Endodermal cell (in vitro differentiated cells): Measurements from ENCODE around the gene CDH13. TPM values are rescaled to one million over a fixed set of nuclear protein-coding genes. Genes with fewer than 3 reads are reported as not detected.

Experiments
- DNase-seq: peaks from one replicate; pipeline ENCODE4 v3.0.0-alpha.2; 2017
- H3K27ac ChIP-seq: 2 replicates; pipeline ENCODE4 v1.5.1; 2013; ENCODE audit warnings: mild to moderate bottlenecking, low read depth, low read length, moderate library complexity
- H3K27me3 ChIP-seq: 2 replicates; pipeline ENCODE4 v1.6.1; 2013; ENCODE audit warnings: mild to moderate bottlenecking, low read length, moderate library complexity; ENCODE audit not compliant: insufficient read depth, control insufficient read depth, poor library complexity, severe bottlenecking
- H3K36me3 ChIP-seq: 2 replicates; pipeline ENCODE4 v1.7.0; 2013; ENCODE audit warnings: mild to moderate bottlenecking, low read length, moderate library complexity; ENCODE audit not compliant: control insufficient read depth, insufficient read depth
- H3K4me1 ChIP-seq: one replicate; pipeline ENCODE4 v1.7.0; 2013; ENCODE audit warnings: low read length; ENCODE audit not compliant: control insufficient read depth, insufficient read depth
- H3K4me3 ChIP-seq: 2 replicates; pipeline ENCODE4 v1.5.1; 2013; ENCODE audit warnings: mild to moderate bottlenecking, low read length, moderate library complexity
- H3K9ac ChIP-seq: 2 replicates; pipeline ENCODE4 v1.6.1; 2013; ENCODE audit warnings: mild to moderate bottlenecking, low read length, moderate library complexity; ENCODE audit not compliant: poor library complexity, severe bottlenecking; ENCODE audit errors: extremely low read depth
- H3K9me3 ChIP-seq: 2 replicates; pipeline ENCODE4 v1.6.1; 2013; ENCODE audit warnings: mild to moderate bottlenecking, low read length, moderate library complexity; ENCODE audit not compliant: control insufficient read depth
- H3K27ac Mint-ChIP-seq: 2 replicates; pipeline ENCODE4 v1.8.0; 2020; ENCODE audit warnings: mixed read lengths
- H3K27me3 Mint-ChIP-seq: 2 replicates; pipeline ENCODE4 v1.8.0; 2021; ENCODE audit warnings: mild to moderate bottlenecking, mixed read lengths; ENCODE audit not compliant: insufficient read depth
- H3K36me3 Mint-ChIP-seq: 2 replicates; pipeline ENCODE4 v1.8.0; 2020; ENCODE audit warnings: low read depth, mixed read lengths
- H3K4me1 Mint-ChIP-seq: 2 replicates; pipeline ENCODE4 v1.8.0; 2020; ENCODE audit warnings: mixed read lengths
- H3K4me3 Mint-ChIP-seq: 2 replicates; pipeline ENCODE4 v1.8.0; 2020; ENCODE audit warnings: mild to moderate bottlenecking, moderate library complexity, mixed read lengths
- H3K9me3 Mint-ChIP-seq: 2 replicates; pipeline ENCODE4 v1.8.0; 2020; ENCODE audit warnings: mild to moderate bottlenecking, mixed read lengths
- WGBS, 2 experiments: methylation state at CpG; one replicate each; pipeline versions ENCODE4 v1.1.5 to v1.1.7; 2013; ENCODE audit warnings: missing lambda C conversion rate in 2 of 2, mixed read lengths in 1 of 2; ENCODE audit not compliant: insufficient coverage in 1 of 2, insufficient read length in 1 of 2; 5-methylcytosine and 5-hydroxymethylcytosine counted together
- total RNA-seq, 2 donors: library from RNA; stranded (reverse); fragmentation: NEBNext Ultra II Directional in 1 of 2; extraction: Animal tissue kit (Norgen Biotek cat#: 25700) in 1 of 2; gene quantifications; 2 replicates in 1 of 2; 3 replicates in 1 of 2; pipeline ENCODE4 v1.2.1, GENCODE V29; 2021
- TF ChIP-seq, protein P1 (sequence below): fragments of 200-600 bp; sonication (generic); conservative IDR thresholded peaks from 2 replicates; pipeline ENCODE4 v1.5.0; 2021; ENCODE audit warnings: antibody characterized with exemption, mild to moderate bottlenecking

The CDH13 gene
- total RNA-seq, 2 donors from 2014 or later = 0.86 to 1.8 TPM

DNA sequence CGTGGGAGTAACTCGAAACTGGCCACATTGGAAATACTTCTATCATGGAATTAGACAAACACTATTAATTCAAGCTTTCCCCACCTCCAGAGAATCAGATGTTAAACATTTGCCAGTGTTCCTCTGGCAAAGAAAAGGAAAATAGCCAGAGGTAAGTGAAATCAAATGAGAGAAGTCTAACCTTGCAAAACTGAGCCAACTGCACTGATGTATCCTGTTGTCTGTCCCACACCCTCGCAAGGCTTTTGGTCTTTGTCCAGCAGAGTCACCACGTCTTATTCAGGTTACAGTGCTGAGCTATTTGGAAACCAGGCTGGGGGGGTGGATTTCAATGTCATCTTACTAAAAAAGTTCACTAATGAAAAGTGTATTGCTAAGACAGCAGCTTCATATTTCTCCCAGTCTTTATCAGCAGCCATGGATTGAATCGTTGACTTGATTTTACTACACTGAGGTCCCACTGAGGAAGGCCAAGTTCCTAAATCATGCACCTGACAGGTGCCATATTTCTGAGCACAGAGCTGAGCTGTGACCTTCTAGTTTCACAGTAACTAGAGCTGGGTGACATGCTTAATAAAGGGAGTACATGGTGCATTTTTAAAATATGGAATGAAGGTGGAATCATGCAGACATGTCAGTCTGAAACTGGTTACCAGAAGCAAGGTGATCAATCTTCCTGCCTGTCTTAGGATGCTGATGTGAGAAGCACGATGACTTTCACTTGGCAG is 1095.9 kb downstream of the CDH13 start:
- Mint-ChIP-seq H3K4me1 (no peaks in the 10 kb centered on the region), H3K36me3 (no peaks in the 10 kb centered on the region), H3K27ac (no peak overlapping the region), H3K9me3 (no peaks in the 10 kb centered on the region), H3K4me3 (no peak overlapping the region), H3K27me3 (peaks cover 3% of the 10 kb centered on the region)
- 83 to 89% methylated on average over 2 to 6 of the region's 6 CpGs for WGBS, 2 experiments
- Histone ChIP-seq H3K27ac (no peak overlapping the region), H3K9me3 (no peaks in the 10 kb centered on the region), H3K4me1 (no peaks in the 10 kb centered on the region), H3K36me3 (no peaks in the 10 kb centered on the region), H3K4me3 (no peak overlapping the region), H3K9ac (no peak overlapping the region), H3K27me3 (no peaks in the 10 kb centered on the region)
- no peak for DNase-seq
- TF ChIP-seq, protein P1, sequence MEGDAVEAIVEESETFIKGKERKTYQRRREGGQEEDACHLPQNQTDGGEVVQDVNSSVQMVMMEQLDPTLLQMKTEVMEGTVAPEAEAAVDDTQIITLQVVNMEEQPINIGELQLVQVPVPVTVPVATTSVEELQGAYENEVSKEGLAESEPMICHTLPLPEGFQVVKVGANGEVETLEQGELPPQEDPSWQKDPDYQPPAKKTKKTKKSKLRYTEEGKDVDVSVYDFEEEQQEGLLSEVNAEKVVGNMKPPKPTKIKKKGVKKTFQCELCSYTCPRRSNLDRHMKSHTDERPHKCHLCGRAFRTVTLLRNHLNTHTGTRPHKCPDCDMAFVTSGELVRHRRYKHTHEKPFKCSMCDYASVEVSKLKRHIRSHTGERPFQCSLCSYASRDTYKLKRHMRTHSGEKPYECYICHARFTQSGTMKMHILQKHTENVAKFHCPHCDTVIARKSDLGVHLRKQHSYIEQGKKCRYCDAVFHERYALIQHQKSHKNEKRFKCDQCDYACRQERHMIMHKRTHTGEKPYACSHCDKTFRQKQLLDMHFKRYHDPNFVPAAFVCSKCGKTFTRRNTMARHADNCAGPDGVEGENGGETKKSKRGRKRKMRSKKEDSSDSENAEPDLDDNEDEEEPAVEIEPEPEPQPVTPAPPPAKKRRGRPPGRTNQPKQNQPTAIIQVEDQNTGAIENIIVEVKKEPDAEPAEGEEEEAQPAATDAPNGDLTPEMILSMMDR = no peak

DNA sequence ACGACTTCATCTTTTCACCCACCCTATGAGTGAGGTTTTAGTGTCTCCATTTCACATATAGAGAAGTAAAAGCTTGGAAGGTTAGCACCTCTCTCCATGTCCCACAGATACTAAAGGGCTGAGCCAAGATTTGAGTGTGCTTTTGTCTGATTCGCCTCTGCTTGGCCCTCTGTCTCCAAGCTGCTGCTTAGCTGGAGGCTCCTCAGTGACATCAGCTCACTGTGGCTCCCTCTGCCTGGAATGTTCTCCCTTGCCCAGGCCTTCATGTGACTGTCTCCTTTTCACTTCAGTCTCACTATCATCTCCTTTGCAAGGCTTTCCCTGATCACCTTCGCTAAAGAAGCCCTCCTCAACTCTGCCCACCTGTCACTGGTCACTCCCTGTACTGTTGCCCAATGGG is 1096.5 kb downstream of the CDH13 start:
- Histone ChIP-seq H3K27me3 (no peaks in the 10 kb centered on the region), H3K4me1 (no peaks in the 10 kb centered on the region), H3K9me3 (no peaks in the 10 kb centered on the region), H3K9ac (no peak overlapping the region), H3K36me3 (no peaks in the 10 kb centered on the region), H3K27ac (no peak overlapping the region), H3K4me3 (no peak overlapping the region)
- Mint-ChIP-seq H3K36me3 (no peaks in the 10 kb centered on the region), H3K27me3 (peaks cover 3% of the 10 kb centered on the region), H3K4me3 (no peak overlapping the region), H3K4me1 (no peaks in the 10 kb centered on the region), H3K9me3 (no peaks in the 10 kb centered on the region), H3K27ac (no peak overlapping the region)
- WGBS, 2 experiments = 92 to 93% methylated on average over 2 to 3 of the region's 3 CpGs
- TF ChIP-seq, protein P1 = no peak
- no peak for DNase-seq

DNA sequence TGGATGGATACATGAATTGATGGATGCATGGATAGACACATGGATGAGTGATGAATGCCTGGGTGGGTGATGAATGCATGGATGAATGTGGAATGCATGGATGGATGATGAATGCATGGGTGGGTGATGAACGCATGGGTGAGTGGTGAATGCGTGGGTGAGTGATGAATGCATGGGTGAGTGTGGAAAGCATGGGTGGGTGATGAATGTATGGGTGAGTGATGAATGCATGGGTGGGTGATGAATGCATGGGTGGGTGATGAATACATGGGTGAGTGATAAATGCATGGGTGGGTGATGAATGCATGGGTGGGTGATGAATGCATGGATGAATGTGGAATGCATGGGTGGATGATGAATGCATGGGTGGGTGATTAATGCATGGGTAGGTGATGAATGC is 1097.1 kb downstream of the CDH13 start:
- H3K9me3 ChIP-seq = no peaks in the 10 kb centered on the region
- H3K9ac ChIP-seq = no peak overlapping the region
- no peak for DNase-seq
- H3K4me3 ChIP-seq = no peak overlapping the region
- H3K4me3 Mint-ChIP-seq = no peak overlapping the region
- H3K4me1 ChIP-seq = no peaks in the 10 kb centered on the region
- WGBS, 2 experiments = 94 to 100% methylated on average over 2 of the region's 2 CpGs
- H3K27ac ChIP-seq = no peak overlapping the region
- no peaks in the 10 kb centered on the region for H3K27me3 ChIP-seq
- TF ChIP-seq, protein P1 = no peak
- H3K4me1 Mint-ChIP-seq = no peaks in the 10 kb centered on the region
- peaks cover 3% of the 10 kb centered on the region for H3K27me3 Mint-ChIP-seq
- no peaks in the 10 kb centered on the region for H3K36me3 ChIP-seq
- no peak overlapping the region for H3K27ac Mint-ChIP-seq
- no peaks in the 10 kb centered on the region for H3K9me3 Mint-ChIP-seq
- H3K36me3 Mint-ChIP-seq = no peaks in the 10 kb centered on the region
